HG03064 (cell line): ENCODE measurements around the gene SVBP.
A peak's percentile ranks its signal among the peaks of the same experiment; 100 is the strongest.

Experiments
- ATAC-seq: cut with Tn5 transposase; IDR thresholded peaks from one replicate; pipeline ENCODE4 v1.9.1; 2021; ENCODE audit warnings: low read depth; ENCODE audit not compliant: unreplicated experiment

Gene SVBP

DNA sequence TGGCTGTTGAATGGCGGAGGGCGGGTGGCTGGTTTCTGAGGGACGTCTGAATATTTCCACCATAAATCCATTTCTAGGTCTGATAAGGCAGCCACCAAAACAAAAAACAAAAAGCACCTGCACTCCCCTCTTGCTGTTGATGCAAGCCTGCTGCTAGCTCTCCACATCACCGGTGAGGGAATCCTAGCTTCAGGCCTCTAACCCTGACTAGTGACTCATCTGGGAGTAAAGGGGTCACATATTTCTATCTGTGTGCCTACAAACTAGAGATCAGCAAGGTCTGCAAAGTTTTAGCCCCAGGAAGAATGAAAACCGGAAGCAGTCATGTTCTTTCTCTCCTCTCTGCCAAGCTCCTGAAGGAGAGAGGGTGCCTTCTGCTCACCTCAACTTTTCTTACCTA is 10.6 kb downstream of the SVBP start:
- no peak for ATAC-seq

DNA sequence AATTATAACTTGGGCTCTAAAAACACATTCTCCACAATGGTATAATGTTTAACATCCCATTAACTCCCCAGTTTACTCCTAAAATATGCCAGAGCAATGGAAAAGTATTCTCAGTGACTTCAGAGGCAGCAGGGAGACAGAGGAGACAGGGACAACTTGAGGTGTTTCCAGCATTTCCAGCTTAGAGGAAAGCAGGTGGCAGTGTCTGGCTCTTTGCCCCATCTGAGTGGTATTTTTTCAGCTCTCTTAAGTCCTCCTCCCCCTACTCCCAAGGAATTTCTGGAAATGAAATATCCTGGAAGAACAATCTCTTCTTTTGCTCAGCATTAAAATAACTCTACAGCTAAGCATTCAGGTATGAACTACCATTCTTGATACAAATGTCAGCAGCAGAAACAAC is 11.0 kb downstream of the SVBP start:
- no peak for ATAC-seq

GRCh38 chr1:42801832-42802473 is 15.2 kb downstream of the SVBP start:
- no peak for ATAC-seq

GRCh38 chr1:42797979-42798378 is 19.2 kb downstream of the SVBP start:
- ATAC-seq = no peak

DNA sequence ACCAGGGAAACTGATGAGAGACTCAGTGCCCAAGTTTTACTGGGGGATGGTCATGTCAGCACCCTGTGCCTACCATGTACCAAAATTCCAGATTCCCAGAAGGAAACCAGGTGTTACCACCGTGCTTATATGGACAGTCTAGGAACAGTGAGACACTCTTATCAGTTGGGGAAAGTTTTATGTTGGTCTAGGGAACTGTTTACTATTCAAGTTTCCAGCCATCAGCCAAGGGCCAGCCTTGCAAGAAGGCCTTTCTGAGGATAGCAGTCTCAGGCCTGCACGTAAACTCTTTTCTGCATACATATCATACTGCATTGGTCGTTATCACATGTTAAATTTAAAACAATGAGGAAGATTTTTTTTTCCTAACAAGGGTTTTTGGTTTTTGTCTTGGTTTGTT is 19.8 kb downstream of the SVBP start:
- ATAC-seq = no peak

GRCh38 chr1:42793824-42794223 is 23.4 kb downstream of the SVBP start:
- ATAC-seq = no peak

DNA sequence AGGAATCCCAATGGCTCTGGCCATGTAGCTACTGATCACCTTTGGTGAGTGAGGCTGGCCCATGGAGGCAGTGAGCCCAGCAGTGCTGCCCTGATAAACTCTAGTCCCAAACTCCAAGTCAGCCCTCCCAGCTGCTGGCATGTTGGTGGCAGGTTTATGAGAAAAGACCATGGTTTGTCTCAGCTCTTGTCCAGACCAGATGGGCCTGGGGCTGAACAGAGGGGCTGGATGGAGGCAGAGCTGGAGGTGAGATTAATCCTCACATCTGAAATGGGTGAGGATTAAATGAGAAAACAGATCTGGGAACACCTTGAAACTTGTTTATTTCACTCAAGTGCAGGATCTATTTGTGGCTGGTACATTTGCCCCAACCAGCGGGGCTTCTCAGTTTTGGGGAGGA is 29.2 kb downstream of the SVBP start:
- ATAC-seq = no peak

DNA sequence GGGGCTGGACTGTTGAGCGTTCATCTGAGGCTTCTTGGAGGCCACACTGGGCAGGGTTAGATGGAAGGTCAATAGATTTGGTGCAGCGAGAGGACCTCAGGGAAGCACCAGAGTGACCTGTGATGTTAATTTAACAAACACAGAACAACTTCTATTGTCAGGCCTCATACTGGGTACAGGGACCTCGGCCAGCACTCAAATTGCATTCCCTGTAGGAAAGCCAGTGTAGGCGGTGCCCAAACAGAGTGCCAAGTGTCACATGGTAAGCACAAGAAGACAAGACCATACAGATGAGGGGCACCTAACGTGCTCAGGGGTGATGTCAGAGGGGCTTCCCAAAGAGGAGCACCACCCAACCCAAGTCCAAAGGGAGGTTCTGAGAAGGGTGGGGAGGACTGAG is 31.1 kb downstream of the SVBP start:
- ATAC-seq = no peak

- ATAC-seq = no peak
Measured at GRCh38 chr1:42784946-42785693, 32.1 kb downstream of the SVBP start, which contains the start of gene TMEM269. Gene TMEM269, plus strand, starts transcription at chr1:42784991. Its CDS starts 4,903 bp downstream, at chr1:42789894.

GRCh38 chr1:42784547-42784945 is 32.7 kb downstream of the SVBP start:
- ATAC-seq = no peak

GRCh38 chr1:42783092-42783491 is 34.1 kb downstream of the SVBP start:
- no peak for ATAC-seq

GRCh38 chr1:42780176-42780575 is 37.0 kb downstream of the SVBP start:
- no peak for ATAC-seq

DNA sequence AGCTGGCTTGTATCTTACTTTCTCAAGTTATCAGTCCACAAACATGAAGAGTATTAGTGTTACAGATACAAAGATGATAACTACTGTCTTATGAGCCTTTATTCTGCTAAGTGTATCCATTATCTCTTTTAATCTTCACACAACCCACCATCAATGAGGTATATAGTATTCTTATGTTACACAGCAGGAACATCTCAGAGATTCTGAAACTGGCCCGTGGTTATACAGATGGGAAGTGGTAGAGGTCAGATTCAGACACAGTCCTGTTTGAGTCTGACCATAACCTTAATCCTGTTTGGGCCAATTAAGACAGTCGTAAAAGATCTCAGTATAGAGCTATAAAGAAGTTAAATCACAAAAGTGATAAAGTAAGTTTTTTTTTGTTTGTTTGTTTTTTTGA is 37.5 kb downstream of the SVBP start:
- ATAC-seq = no peak

- ATAC-seq = no peak
Measured at GRCh38 chr1:42777852-42778251, 39.3 kb downstream of the SVBP start.

DNA sequence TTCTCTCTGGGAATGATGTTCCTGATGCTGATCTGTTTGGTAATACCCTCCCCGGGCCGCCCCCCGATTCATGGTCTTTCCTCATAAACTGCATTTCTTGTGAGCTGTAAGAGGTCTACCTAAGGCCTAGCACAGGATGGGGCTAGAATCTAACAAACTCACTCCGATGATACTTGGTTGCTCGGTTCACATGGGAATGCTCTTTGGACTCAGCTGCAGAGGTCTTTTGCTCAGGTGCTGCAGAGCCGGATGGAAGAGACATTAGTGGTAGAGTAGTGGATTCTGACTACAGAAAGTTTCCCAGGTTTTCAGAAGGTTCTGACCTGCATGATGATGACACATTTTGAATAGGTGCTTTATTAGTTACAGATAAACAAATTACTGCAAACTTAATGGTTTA is 40.7 kb downstream of the SVBP start:
- ATAC-seq = no peak

GRCh38 chr1:42774928-42775526 is 42.2 kb downstream of the SVBP start:
- ATAC-seq = no peak

GRCh38 chr1:42773420-42773819 is 43.8 kb downstream of the SVBP start:
- ATAC-seq = no peak

- no peak for ATAC-seq
Measured at GRCh38 chr1:42769811-42770210, 47.4 kb downstream of the SVBP start.

DNA sequence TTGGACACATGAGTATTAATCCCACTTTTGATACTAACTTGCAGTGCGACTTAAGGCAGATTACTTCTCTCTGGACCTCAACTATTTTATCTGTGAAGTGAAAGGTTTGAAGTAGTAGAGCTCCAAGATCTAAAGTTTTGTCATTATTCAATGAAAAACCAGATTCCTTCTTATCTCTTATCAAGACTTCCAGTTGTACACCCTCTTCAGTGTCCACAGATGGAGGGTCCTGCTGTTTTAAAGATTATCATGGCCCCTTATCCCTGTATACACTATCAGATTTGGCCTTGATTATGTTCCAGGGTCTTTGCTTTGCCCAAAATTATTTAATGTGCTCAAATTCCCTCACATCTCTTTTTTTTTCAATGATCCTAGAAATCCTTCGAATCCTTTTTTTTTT is 49.0 kb downstream of the SVBP start:
- ATAC-seq = no peak

GRCh38 chr1:42767510-42768000 is 49.6 kb downstream of the SVBP start:
- ATAC-seq = peak; percentile 26

DNA sequence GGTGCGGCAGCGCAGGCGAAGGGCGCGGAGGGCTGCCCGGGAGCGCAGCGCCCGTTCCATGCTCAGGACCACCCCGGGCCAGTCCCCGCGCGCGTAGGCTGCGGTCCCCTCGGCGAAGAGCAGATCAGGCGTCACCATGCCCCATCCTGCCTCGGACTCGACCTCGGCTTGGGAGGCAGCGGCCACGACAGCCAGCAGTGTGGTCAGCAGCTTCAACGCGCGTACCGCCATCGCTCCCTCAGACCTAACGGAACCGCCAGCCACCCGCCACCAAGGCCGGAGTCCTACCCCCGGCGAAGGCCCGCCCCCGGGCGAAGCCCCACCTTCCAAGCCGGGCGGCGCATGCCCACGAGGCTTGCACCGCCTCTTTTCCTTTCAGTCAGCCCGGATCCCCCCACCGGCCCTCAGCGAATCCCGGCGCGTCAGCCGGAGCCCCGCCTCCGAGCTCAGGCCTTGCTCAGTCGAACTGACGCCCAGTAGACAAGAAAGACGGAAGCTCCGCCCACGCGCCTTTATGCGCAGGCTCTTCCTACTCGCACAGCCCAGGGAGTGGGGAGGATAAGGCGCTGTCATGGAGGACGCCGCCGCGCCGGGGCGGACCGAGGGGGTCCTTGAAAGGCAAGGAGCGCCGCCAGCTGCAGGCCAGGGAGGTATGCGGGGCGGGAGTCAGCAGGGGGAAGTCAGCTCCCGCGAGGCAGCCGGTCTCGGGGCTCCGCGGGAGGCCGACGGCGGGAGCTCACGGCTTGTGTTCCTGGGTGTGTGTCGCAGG is 50.3 kb downstream of the SVBP start, which contains the start of the genes C1orf50 and P3H1:
TSS of gene C1orf50 (plus strand) at position 509 of the 769 bp plus-strand sequence. CDS start at position 572, 63 bp downstream.
TSS of gene P3H1 (minus strand) at position 288 of the 769 bp plus-strand sequence. CDS start at position 231, 57 bp downstream.
- ATAC-seq = peak; percentile 88
